Urinary bladder (tissue), 4 donors: ENCODE data around the gene INPP5A. TPM values are rescaled to one million over a fixed set of nuclear protein-coding genes. Genes with fewer than 3 reads are reported as not detected.

Experiments used
- DNase-seq: peaks from one replicate; pipeline ENCODE4 v3.0.0-alpha.2; 2015; ENCODE audit errors: extremely low spot score
- H3K27ac ChIP-seq: one replicate; pipeline ENCODE4 v1.5.1; 2013; ENCODE audit warnings: low read depth, mild to moderate bottlenecking, moderate library complexity
- H3K36me3 ChIP-seq: one replicate; pipeline ENCODE4 v1.6.1; 2013; ENCODE audit warnings: mild to moderate bottlenecking, moderate library complexity; ENCODE audit not compliant: insufficient read depth
- H3K4me1 ChIP-seq: one replicate; pipeline ENCODE4 v1.6.1; 2013; ENCODE audit warnings: mild to moderate bottlenecking, moderate library complexity; ENCODE audit not compliant: insufficient read depth
- H3K4me3 ChIP-seq: one replicate; pipeline ENCODE4 v1.5.1; 2013; ENCODE audit warnings: low read depth, low read length
- WGBS: extraction: QIAGEN DNeasy Blood & Tissue Kit; methylation state at CpG from one replicate; pipeline ENCODE4 v1.1.7; 2013; 5-methylcytosine and 5-hydroxymethylcytosine counted together
- polyA plus RNA-seq: library from polyadenylated mRNA; stranded (reverse); fragments of 200-250 nt; gene quantifications from one replicate; pipeline ENCODE4 v1.2.3, GENCODE V29; 2013
- total RNA-seq: library from RNA; depleted of rRNA; stranded (reverse); fragments of >200 nt; gene quantifications from one replicate; pipeline ENCODE4 v1.2.3, GENCODE V29; 2014
- donor health status: healthy with polysubstance abuse.
- donor health status: healthy.

The INPP5A gene
- total and polyA plus RNA-seq, 2 donors, result 61.0 to 66.2 TPM

DNA sequence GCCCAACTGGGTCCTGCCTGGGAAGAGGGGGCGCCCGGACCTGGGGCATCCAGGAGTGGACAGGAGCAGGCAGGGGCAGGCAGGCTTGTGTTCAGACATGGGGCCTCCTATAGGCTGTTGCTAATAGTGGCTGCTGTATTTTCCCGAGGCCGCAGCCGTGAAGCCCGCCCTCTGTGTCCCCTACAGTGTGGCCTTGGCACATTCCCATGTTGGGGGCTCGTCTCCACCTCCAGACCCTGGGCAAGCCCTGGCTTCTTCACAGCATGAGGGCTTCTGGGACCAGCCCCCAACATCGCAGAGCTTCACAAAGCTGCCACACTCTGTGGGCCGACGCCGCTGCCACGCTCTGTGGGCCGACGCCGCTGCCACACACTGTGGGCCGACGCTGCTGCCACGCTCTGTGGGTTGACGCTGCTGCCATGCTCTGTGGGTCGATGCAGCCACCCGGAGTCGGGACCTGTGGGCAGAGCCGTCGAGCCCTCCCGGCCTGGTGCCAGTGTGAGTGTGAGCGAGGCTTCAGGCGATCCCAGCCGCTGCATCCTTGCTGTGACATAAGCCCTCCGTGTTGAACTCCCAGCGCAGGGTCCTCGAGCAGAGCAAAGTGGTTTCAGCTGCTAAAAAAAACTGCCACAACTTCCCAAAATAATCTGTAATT, 109.0 kb downstream of the INPP5A start:
- no peak overlapping the region for H3K4me3 ChIP-seq
- DNase-seq, result no peak
- H3K27ac ChIP-seq, result no peak overlapping the region
- no peaks in the 10 kb centered on the region for H3K36me3 ChIP-seq
- 94% methylated on average over 31 of the region's 31 CpGs for WGBS
- no peaks in the 10 kb centered on the region for H3K4me1 ChIP-seq

DNA sequence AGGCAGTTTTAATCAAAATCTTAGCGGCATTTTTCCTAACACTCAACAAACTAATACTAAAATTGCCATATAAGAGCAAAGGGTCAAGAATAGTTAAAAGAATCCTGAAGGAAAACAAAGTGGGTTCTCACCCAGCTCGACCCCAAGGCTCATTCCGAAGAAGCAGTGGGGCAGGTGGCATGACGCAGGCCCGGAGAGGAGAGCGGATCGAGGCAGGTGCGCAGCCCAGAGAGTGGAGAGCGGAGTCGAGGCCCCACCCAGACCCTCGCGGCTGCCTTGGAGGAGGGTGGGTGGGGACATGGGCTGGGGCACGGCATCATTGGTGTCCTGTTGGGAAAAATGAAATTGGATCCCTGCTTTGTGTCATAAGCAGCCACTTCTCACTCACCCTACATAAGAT, 109.8 kb downstream of the INPP5A start:
- Histone ChIP-seq H3K27ac (no peak overlapping the region), H3K36me3 (no peaks in the 10 kb centered on the region), H3K4me1 (no peaks in the 10 kb centered on the region), H3K4me3 (no peak overlapping the region)
- no peak for DNase-seq
- WGBS, result 93% methylated on average over 13 of the region's 13 CpGs

DNA sequence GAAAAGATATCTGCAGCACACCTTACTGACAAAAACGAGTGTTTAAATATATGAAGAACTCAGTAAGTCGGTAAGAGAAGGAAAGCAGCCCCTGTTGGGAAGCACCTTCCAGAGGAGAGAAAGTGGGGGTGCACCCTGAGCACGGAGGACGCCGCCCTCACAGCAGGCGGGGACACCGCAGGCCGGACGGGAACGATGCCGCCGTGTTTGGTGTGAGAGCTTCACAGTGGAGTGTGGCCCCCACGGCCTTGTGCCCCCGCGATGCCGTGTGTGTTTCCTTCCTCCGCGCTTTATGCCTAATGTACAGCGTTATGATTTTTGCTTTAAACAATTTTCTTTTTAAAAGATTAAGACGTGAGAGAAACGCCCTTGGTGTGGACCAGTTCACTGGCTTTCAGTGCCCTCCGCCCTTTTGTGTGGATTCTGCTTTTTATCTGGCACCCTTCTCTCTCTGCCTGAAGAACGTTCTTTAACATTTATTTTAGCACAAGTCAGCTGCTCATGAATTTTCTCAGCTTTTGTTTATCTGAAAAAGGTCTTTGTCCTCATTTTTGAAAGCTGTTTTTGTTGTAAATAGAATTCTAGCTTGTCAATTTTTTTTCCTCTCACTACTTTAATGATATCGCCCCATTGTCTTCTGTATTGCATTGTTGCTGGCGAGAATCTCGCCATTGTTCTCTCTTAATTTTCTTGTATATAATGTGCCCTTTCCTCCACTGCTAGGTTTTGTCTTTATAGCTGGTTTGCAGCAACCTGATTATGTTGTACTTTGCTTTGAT, 110.7 kb downstream of the INPP5A start:
- Histone ChIP-seq H3K36me3 (no peaks in the 10 kb centered on the region), H3K4me1 (no peaks in the 10 kb centered on the region), H3K27ac (no peak overlapping the region), H3K4me3 (no peak overlapping the region)
- no peak for DNase-seq
- 80% methylated on average over 26 of the region's 26 CpGs for WGBS

DNA sequence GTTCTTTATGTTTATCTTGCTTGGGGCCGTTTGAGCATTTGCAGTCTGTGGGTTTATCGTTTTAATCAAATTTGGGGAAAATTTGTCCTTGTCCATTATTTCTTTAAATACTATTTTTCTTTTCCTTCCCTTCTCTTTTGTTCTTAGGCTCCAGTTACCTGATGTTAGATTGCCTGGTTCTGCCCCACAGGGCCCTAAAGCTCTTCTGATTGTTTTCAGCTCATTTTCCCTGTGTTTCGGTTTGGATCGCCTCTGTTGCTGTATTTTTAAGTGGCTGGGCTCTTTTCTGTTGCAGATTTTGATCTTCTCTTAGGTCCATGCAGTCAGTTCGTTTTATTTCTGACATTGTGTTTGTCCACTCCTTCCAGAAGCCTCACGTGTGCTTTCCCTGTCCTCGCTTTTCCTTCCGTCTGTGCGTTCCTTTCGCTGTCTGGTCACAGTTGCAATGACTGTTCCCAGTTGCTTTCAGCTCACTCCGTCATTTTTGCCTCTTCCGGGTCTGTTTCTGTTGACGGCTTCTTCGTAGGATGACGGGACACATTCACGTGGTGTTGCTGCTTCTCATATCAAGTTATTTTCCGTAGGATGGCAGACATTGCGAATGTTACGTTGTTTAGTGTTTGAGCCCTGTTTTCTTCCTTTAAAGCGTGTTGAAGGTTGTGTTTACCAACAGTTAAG, 111.4 kb downstream of the INPP5A start:
- H3K27ac ChIP-seq, result no peak overlapping the region
- H3K36me3 ChIP-seq, result no peaks in the 10 kb centered on the region
- 89% methylated on average over 20 of the region's 20 CpGs for WGBS
- no peak overlapping the region for H3K4me3 ChIP-seq
- H3K4me1 ChIP-seq, result no peaks in the 10 kb centered on the region
- no peak for DNase-seq

DNA sequence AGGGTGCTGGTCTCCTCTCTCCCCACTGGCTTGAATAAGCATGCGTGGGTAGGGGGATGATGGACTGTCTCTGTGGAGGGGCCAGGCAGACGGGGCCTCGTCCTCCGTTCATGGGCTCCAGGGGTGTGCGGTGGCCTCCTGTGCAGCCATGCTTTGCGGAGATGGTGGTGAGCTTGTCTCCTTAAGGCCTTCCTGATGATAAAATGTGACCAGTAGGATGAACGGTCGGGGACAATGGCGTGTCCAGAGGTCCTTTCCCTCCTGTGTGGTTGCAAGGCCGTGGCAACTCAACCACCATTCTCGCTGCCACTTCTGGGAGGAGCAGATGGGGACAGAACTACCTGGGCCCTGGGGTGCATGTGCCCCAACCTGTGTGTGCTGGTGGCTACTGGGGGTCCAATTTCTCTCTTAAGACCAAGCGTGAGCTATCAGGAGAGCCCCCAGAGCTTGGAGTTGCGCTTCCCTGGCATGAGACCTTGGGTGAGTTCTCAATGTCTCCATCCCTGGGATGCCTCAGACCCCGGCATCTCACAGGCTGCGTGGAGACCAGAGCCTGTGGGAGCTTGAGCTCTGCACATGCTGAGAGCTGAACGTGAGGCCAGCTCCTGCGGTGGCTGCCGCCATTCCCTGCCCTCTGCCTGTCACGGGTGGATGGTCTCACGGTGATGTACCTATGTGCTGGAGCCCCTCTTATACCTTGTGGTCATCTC, 112.2 kb downstream of the INPP5A start:
- H3K36me3 ChIP-seq, result no peaks in the 10 kb centered on the region
- 95% methylated on average over 20 of the region's 20 CpGs for WGBS
- no peaks in the 10 kb centered on the region for H3K4me1 ChIP-seq
- H3K4me3 ChIP-seq, result no peak overlapping the region
- no peak overlapping the region for H3K27ac ChIP-seq
- no peak for DNase-seq

DNA sequence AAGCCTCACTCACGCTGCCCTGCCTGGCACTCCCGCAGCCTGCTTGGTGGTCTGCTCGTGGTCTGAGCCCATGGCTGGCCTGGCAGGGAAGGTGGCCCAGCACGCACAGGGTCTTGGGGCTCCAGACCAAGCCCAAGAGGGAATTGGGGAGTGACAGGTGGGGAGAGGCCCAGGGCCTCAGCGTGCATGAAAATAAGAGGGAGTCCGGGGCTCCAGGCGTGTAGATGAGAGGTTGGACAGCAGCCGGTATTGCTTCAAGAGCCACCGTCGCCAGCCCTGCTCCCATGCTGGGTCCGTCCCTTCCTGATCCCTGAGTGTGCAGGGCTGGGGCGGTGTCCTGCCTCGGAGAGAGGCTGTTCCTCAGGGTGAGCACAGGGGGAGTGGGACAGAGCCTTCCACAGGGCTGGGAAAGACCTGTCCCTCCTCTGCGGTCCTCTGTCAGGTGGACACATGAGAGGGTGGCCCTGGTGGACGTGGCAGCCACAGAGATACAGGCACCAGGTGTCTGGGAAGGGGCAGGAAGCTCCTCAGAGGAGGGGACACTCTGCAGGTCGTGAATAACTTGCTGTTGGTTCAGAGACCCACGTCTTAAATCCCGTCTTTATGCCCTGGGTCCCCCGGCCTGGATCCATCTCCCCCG, 113.1 kb downstream of the INPP5A start:
- H3K36me3 ChIP-seq, result no peaks in the 10 kb centered on the region
- no peaks in the 10 kb centered on the region for H3K4me1 ChIP-seq
- no peak overlapping the region for H3K27ac ChIP-seq
- 92% methylated on average over 20 of the region's 20 CpGs for WGBS
- no peak for DNase-seq
- no peak overlapping the region for H3K4me3 ChIP-seq

DNA sequence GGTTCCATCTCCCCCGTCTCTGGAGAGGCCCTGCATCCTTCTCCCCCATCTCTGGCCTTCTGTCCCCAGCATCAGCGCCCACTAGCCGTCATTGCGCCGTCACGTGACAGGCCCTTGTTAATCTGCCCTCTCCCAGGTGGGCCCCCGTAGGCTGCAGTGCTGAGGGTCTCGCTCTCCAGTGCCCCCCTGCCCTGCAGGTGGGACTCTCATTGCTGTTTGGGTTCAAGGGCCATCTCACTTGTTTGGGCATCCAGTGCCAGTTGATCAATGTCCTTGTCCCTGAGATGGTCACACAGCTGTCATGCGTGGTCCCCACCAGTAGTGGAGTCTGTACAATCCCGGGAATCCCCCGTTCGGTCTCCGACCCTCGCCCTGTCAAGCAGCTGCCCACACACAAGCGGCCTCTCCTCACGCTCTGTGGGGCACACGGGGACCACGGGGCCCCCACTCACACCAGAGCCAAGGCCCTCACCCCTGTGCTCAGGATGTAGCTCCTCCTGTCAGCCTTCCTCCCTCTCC, 114.0 kb downstream of the INPP5A start:
- DNase-seq, result no peak
- Histone ChIP-seq H3K4me3 (no peak overlapping the region), H3K36me3 (no peaks in the 10 kb centered on the region), H3K27ac (no peak overlapping the region), H3K4me1 (no peaks in the 10 kb centered on the region)
- 94% methylated on average over 18 of the region's 18 CpGs for WGBS

DNA sequence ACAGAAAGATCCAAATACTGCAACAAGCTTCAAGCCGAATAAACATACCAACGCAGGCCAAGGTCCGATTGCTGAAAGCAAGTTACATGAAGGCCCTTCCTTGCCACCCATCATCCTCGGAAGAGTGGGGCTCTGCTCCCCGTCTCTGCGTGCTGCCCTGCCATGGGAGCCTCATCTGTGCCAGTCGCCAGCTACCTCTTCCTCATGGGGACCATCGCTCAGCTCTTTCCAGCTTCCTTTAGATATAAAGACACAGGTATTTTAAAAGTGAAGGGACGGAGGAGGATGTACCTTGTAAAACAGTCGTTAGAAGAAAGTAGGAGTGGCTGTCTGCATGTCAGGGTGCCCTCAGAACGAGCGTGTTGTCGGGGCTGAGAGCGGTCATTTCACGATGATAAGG, 114.9 kb downstream of the INPP5A start:
- Histone ChIP-seq H3K4me1 (no peaks in the 10 kb centered on the region), H3K36me3 (no peaks in the 10 kb centered on the region), H3K27ac (no peak overlapping the region), H3K4me3 (no peak overlapping the region)
- 87% methylated on average over 15 of the region's 15 CpGs for WGBS
- no peak for DNase-seq

DNA sequence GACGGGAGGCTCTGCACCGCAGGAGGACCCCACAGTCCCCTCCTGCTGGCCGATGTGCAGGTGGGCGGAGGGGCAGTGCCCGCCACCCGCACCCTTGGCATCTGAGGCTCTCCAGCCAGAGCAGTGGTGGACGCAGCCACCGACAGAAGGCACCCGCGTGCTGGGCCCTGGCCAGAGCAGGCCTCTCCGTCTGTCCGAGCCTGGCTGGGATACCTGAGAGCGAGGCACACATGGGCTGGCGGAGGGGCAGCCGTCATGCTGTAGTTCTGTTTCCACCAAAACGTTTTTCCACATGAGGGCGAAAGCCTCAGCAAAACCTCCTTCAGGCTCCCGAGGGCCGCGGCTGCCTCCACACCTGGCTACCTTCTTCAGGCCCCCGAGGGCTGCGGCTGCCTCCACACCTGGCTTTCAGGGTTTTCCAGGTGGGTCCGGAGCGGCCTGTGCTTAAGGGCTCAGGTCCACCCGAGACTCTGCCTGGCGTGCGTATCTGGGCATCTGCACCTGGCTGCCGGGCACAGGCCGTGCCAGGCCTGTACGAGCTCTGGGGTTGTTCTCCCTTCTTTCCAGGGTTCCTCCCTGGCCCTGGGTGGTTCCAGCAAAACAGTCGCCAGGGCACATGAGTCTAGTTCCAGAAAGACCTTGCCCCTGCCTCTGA, 115.5 kb downstream of the INPP5A start:
- 92% methylated on average over 31 of the region's 31 CpGs for WGBS
- no peaks in the 10 kb centered on the region for H3K36me3 ChIP-seq

DNA sequence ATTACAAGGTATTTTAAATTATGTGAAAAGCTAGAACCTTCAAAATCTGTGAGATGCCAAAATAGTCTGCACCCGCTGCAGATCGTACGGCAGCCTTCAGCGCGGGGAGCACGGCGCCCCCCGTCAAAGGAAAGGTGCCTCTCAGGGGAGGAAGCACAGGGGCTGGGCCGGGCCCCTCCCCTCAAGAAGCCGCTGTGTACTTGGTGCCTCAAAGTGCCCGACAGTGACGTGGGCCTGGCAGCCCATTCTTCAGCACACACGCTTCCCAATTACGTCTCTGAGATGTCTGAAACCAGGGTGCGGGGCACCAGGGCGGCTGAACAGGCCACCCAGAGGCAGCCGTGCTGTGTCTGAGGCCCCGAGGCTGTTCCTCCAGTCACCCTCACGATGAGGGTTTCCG, 116.1 kb downstream of the INPP5A start:
- no peak for DNase-seq
- no peak overlapping the region for H3K27ac ChIP-seq
- H3K36me3 ChIP-seq, result peaks cover 1% of the 10 kb centered on the region
- no peaks in the 10 kb centered on the region for H3K4me1 ChIP-seq
- 95% methylated on average over 20 of the region's 20 CpGs for WGBS
- no peak overlapping the region for H3K4me3 ChIP-seq

More for the DNA sequence above, 115.5 kb downstream of the INPP5A start:
- Histone ChIP-seq H3K4me3 (no peak overlapping the region), H3K27ac (no peak overlapping the region), H3K4me1 (no peaks in the 10 kb centered on the region)
- DNase-seq, result no peak

DNA sequence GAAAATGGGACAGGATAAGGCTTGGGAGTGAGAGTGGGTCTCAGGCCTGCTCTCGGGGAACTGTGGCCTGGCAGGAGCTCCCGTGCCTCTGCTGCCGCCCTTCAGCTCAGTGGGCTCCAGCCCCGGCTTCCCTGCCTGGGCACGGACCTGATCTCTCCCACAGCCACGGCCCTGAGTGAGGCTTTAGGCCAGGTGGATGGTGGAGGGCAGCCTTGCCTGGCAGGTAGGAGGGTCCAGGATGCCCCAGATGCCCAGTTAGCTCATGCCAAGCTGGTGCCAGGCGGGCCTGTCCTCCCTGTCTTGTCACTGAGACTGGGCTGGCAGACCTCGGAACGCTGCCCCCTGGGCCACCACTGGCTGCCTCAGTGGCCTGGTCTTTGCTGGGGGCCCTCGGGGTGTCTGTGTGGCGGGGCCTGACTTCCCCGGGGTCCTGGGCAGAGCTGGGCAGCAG, 116.6 kb downstream of the INPP5A start:
- Histone ChIP-seq H3K4me1 (no peaks in the 10 kb centered on the region), H3K36me3 (peaks cover 1% of the 10 kb centered on the region), H3K27ac (no peak overlapping the region), H3K4me3 (no peak overlapping the region)
- 93% methylated on average over 12 of the region's 12 CpGs for WGBS
- DNase-seq, result no peak

DNA sequence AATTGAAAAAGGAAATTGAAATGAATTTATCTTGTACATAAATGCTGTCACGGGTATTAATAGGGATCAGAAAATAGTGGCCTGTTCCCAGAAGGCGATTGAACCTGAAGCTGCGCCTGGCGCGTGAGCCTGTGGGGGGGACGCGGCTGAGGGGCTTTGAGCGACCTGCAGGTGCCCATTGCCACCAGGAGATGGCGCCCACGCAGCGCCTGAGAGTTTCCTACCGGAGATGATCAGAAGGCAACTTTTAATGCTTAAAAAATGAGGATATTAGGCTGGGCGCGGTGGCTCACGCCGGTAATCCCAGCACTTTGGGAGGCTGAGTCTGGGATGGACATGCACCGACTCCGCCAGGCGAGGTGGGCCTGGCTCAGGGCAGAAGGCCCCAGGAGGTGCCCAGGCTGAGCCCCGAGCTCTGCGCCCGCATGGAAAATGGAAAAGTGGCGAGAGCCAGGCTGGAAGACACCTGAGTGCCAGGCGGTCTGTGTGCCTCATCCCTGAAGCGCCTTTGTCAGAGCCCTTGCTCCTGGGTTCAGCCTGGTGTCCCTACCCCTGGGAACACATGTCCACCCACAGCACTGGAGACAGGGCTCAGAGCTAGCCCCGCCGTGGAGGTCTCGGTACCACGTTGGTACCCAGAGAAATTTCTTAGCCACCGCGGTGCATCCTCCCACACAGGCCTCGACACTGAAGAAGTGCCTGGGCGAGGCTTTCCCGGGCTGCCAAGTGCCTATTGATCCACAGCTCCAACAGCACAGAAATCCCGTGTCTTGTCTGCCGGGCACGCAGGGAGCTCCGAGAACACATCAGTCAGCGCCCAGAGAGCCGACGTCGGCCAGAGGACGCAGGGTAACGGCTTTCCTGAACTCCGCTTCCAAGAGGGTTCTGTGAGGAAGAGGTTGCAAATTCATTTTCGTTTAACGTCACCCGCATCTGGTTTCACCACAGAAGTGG, 117.4 kb downstream of the INPP5A start:
- Histone ChIP-seq H3K27ac (no peak overlapping the region), H3K36me3 (peaks cover 1% of the 10 kb centered on the region), H3K4me3 (no peak overlapping the region), H3K4me1 (no peaks in the 10 kb centered on the region)
- WGBS, result 70% methylated on average over 48 of the region's 48 CpGs
- no peak for DNase-seq
